Gastroesophageal sphincter (tissue), 4 donors: ENCODE data around the gene STMN1. TPM values are rescaled to one million over a fixed set of nuclear protein-coding genes. Genes with fewer than 3 reads are reported as not detected.

Experiments
- ATAC-seq: fragments of 150-250 bp; one replicate; pipeline ENCODE4 v1.9.1; 2016; ENCODE audit warnings: mild to moderate bottlenecking, moderate library complexity
- H3K27ac ChIP-seq, 4 donors: fragments of 200-600 bp; sonication (generic) in 3 of 4; 1 replicate in 3 of 4; 2 replicates in 1 of 4; pipeline ENCODE4 v1.5.1; 2016 to 2019
- H3K27me3 ChIP-seq: fragments of 200-600 bp; sonication (generic); one replicate; pipeline ENCODE4 v1.5.1; 2019
- H3K36me3 ChIP-seq, 2 donors: fragments of 200-600 bp; sonication (generic); one replicate each; pipeline ENCODE4 v1.5.1; 2019; ENCODE audit warnings: control low read depth in 1 of 2
- H3K4me1 ChIP-seq, 3 donors: fragments of 200-600 bp; sonication (generic); 1 replicate in 2 of 3; 2 replicates in 1 of 3; pipeline ENCODE4 v1.5.1; 2016 to 2019; ENCODE audit warnings: control low read depth in 2 of 3
- H3K4me3 ChIP-seq, 2 donors: fragments of 200-600 bp; sonication (generic); one replicate each; pipeline ENCODE4 v1.5.1; 2019; ENCODE audit warnings: mild to moderate bottlenecking in 1 of 2, moderate library complexity in 1 of 2
- H3K9me3 ChIP-seq, 3 donors: fragments of 200-600 bp; sonication (generic); one replicate each; pipeline ENCODE4 v1.5.1; 2017 to 2019; ENCODE audit warnings: control low read depth in 2 of 3
- CTCF ChIP-seq, 4 experiments: fragments of 200-600 bp in 2 of 4; fragments of 450-650 bp in 2 of 4; sonication (generic) in 1 of 4; IDR thresholded peaks; one replicate each; pipeline ENCODE4 v1.5.1; 2017 to 2019; ENCODE audit warnings: antibody characterized with exemption in 4 of 4, mild to moderate bottlenecking in 2 of 4, moderate library complexity in 2 of 4
- EP300 ChIP-seq: sonication (generic); formaldehyde crosslinking; IDR thresholded peaks from one replicate; pipeline ENCODE4 v1.6.1; 2017; ENCODE audit warnings: antibody characterized with exemption, mild to moderate bottlenecking
- POLR2A ChIP-seq, 2 donors: fragments of 450-650 bp; IDR thresholded peaks; one replicate each; pipeline ENCODE4 v1.6.1; 2017; ENCODE audit warnings: antibody characterized with exemption in 2 of 2, mild to moderate bottlenecking in 2 of 2, moderate library complexity in 1 of 2
- POLR2AphosphoS5 ChIP-seq: sonication (generic); formaldehyde crosslinking; IDR thresholded peaks from one replicate; pipeline ENCODE4 v1.6.1; 2017; ENCODE audit warnings: antibody characterized with exemption
- WGBS, 2 donors: methylation state at CpG; one replicate each; pipeline ENCODE4 v1.1.5; 2018; ENCODE audit warnings: low coverage in 1 of 2; 5-methylcytosine and 5-hydroxymethylcytosine counted together
- total RNA-seq, 4 donors: library from RNA; depleted of rRNA; stranded (reverse); fragments of >200 nt; gene quantifications; one replicate each; pipeline ENCODE4 v1.1.0, GENCODE V29; 2016

The STMN1 gene
- total RNA-seq, 4 donors from 2014 or later = 12.2 to 30.0 (median 14.6) TPM

DNA sequence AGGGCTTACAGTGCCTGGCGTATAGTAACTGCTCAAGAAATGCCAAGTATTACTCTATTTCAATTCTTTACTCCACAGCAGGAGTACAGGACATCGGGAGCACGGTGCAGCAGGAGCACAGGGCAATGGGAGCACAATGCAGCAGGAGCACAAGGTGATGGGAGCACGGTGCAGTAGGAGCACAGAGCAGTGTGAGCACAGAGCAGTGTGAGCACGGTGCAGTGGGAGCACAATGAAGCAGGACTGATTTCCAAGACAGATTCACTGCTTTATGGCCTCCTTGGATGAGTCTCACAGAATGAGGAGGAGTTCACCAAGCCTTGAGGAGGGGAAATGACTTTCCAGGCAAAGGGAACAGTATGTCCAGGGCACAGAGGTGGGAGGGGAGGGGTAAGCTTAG is 25.7 kb downstream of the STMN1 start:
- TF ChIP-seq CTCF (IDR thresholded peaks at IDR 0.05) (no peak), POLR2AphosphoS5 (no peak), EP300 (no peak), POLR2A (IDR thresholded peaks at IDR 0.05) (no peak)
- no peaks in the 10 kb centered on the region for H3K36me3 ChIP-seq
- ATAC-seq = no peak
- no peaks in the 10 kb centered on the region for H3K9me3 ChIP-seq
- no peak overlapping the region for H3K4me3 ChIP-seq
- no peak overlapping the region for H3K27ac ChIP-seq
- WGBS, 2 donors = 100% methylated on average over 1 of the region's 5 CpGs; no CpG with 5 or more reads in 1 of the 2 donors
- H3K27me3 ChIP-seq = no peaks in the 10 kb centered on the region
- peaks cover 0 to 12% (median 0%) of the 10 kb centered on the region in 3 donors for H3K4me1 ChIP-seq

- Histone ChIP-seq H3K4me1 (peaks cover 0 to 18% (median 2%) of the 10 kb centered on the region in 3 donors), H3K9me3 (no peaks in the 10 kb centered on the region), H3K36me3 (no peaks in the 10 kb centered on the region), H3K4me3 (no peak overlapping the region), H3K27me3 (no peaks in the 10 kb centered on the region), H3K27ac (no peak overlapping the region)
- TF ChIP-seq POLR2AphosphoS5 = no peak
- TF ChIP-seq POLR2A (IDR thresholded peaks at IDR 0.05) = no peak
- TF ChIP-seq EP300 = no peak
- TF ChIP-seq CTCF (IDR thresholded peaks at IDR 0.05) = no peak
- ATAC-seq = no peak
- 44% methylated on average over 1 of the region's 2 CpGs; no CpG with 5 or more reads in 1 of the 2 donors for WGBS, 2 donors
Measured at GRCh38 chr1:25879675-25880074, 26.5 kb downstream of the STMN1 start.

DNA sequence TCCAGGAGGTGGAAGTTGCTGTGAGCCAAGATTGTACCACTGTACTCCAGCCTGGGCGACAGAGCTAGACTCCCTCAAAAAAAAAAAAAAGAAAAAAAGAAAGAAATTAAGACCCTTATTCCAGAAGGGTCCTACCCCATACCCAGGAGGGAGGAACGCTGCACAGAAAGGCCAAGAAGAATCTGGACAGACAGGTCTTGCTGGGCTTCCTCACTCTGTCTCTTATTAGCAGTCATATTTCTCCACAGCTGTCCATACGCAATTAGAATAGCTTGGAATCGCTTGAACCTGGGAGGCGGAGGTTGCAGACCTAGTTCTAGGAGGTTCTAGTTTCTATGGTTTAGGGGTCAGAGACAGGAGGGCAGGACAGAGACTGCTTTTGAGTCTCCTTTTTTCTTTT is 27.5 kb downstream of the STMN1 start:
- WGBS, 2 donors = 70 to 95% methylated on average over 3 to 5 of the region's 5 CpGs
- Histone ChIP-seq H3K4me3 (no peak overlapping the region), H3K36me3 (no peaks in the 10 kb centered on the region), H3K9me3 (no peaks in the 10 kb centered on the region), H3K27me3 (no peaks in the 10 kb centered on the region), H3K27ac (no peak overlapping the region), H3K4me1 (peaks cover 0 to 28% (median 7%) of the 10 kb centered on the region in 3 donors)
- no peak for TF ChIP-seq CTCF (IDR thresholded peaks at IDR 0.05)
- TF ChIP-seq POLR2AphosphoS5 = no peak
- TF ChIP-seq POLR2A (IDR thresholded peaks at IDR 0.05) = no peak
- no peak for TF ChIP-seq EP300
- no peak for ATAC-seq

DNA sequence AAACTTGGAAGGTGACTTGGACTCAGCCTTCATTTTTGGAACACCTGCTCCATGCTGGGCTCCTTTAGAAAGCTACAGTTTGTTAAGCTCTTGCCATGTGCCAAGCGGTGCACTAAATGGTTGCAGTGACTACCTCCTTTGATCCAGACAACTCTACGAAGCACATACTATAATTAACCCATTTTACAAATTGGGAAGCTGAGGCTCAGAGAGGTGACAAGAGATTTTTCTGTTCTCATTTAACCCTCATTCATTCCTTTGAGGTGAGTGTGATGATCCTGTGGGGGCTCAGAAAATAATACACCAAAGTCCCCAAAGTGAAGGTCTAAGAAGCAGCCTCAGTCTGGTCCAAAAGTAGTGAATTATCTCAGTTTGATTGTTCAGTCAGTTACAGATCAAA is 29.1 kb downstream of the STMN1 start:
- H3K4me3 ChIP-seq = no peak overlapping the region
- TF ChIP-seq POLR2AphosphoS5 = no peak
- no peak for TF ChIP-seq CTCF (IDR thresholded peaks at IDR 0.05)
- no peak for TF ChIP-seq POLR2A (IDR thresholded peaks at IDR 0.05)
- TF ChIP-seq EP300 = no peak
- ATAC-seq = no peak
- H3K9me3 ChIP-seq = no peaks in the 10 kb centered on the region
- H3K36me3 ChIP-seq = no peaks in the 10 kb centered on the region
- H3K27me3 ChIP-seq = no peaks in the 10 kb centered on the region
- no peak overlapping the region for H3K27ac ChIP-seq
- 90 to 93% methylated on average over 2 of the region's 2 CpGs for WGBS, 2 donors
- H3K4me1 ChIP-seq = peaks cover 0 to 43% (median 7%) of the 10 kb centered on the region in 3 donors

- Histone ChIP-seq H3K27ac (peak overlapping the region in 1 of 4 donors; percentile 89), H3K9me3 (no peaks in the 10 kb centered on the region), H3K4me3 (no peak overlapping the region), H3K36me3 (no peaks in the 10 kb centered on the region), H3K27me3 (no peaks in the 10 kb centered on the region), H3K4me1 (peaks cover 0 to 48% (median 8%) of the 10 kb centered on the region in 3 donors)
- TF ChIP-seq POLR2A (IDR thresholded peaks at IDR 0.05) (no peak), CTCF (IDR thresholded peaks at IDR 0.05) (no peak), EP300 (no peak), POLR2AphosphoS5 (no peak)
- WGBS, 2 donors = 63 to 93% methylated on average over 2 of the region's 2 CpGs
- no peak for ATAC-seq
Measured at GRCh38 chr1:25876693-25877077, 29.5 kb downstream of the STMN1 start.
